GM21619 (cell line): ENCODE measurements around the gene CUX1.
"Not testable (repeated sequence)": the region's sequence is repeated elsewhere in the genome, so short reads cannot be mapped to it uniquely, and the experiment has no call there.

Experiments used
- ATAC-seq: cut with Tn5 transposase; IDR thresholded peaks from one replicate; pipeline ENCODE4 v1.9.1; 2021; ENCODE audit not compliant: unreplicated experiment

Gene CUX1

GRCh38 chr7:101798173-101798572 lies 19.3 kb upstream of the CUX1 start:
- ATAC-seq, result not testable (repeated sequence)

GRCh38 chr7:101803203-101804087 lies 14.0 kb upstream of the CUX1 start:
- no peak for ATAC-seq

GRCh38 chr7:101804088-101804963 lies 13.1 kb upstream of the CUX1 start:
- ATAC-seq, result no peak

- ATAC-seq, result no peak
Measured at GRCh38 chr7:101804967-101805366, 12.5 kb upstream of the CUX1 start.

DNA sequence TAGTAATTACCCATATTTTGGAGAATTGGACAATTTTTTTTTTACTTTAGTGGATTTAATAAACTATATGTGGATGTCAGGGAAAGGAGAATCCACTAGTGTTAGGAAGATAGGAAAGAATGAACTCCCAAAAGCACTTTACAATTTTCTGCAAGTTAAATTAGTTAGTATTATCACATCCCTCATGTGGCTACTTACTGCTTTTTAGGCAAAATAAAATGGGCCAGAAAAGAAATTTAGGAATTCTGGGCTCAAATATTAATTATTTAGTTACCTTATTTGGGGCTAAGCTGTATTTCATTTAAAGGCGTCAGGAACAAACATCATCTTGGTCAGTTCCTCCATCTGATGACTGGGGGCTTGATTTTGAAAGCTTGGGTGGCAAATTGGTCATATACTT lies 4.8 kb upstream of the CUX1 start:
- no peak for ATAC-seq

GRCh38 chr7:101813402-101814019 lies 3.9 kb upstream of the CUX1 start:
- no peak for ATAC-seq

- ATAC-seq, result peak; percentile 31
Measured at GRCh38 chr7:101814081-101814990, 3.1 kb upstream of the CUX1 start.

DNA sequence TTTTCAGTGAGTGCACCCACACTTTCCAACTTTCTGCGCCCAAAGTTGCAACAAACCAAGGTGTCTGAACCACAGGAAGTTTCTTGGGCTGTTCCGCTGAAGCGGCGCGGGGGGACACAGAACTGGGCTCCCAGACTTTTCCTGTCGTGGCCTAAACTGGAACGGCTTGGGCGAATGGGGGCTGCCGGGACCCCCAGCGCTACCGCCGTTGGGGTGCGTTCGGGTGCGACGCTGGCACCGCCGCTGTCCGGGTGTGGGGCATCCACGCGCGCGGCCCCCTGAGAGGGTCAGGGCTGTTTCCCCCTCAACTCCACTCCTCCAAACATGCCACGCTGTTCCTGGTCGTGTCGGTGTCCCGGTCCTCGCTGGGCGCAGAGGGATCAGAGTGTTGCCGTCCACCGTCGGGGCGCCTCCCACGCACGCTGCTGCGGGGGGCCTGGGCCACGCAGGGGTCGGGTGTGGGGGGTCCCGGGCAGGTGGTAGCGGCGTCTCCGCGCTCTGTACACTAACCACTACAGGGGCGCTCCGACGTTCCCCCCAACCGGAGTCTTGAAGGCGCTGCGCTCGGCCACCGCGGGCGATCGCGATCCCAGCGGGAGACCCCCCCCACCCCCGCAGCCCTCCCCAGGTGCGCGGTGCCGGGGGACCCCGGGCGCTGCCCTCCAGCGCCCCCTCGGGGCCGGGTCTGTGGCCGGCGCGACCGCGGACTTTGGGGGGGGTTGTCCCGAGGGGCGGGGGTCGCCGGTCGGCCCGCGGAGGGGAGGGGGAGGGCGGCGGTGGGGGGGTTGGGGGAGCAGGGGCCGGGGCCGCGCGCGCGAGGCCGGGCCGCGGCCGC lies 2.2 kb upstream of the CUX1 start:
- ATAC-seq, result peak; percentile 28

DNA sequence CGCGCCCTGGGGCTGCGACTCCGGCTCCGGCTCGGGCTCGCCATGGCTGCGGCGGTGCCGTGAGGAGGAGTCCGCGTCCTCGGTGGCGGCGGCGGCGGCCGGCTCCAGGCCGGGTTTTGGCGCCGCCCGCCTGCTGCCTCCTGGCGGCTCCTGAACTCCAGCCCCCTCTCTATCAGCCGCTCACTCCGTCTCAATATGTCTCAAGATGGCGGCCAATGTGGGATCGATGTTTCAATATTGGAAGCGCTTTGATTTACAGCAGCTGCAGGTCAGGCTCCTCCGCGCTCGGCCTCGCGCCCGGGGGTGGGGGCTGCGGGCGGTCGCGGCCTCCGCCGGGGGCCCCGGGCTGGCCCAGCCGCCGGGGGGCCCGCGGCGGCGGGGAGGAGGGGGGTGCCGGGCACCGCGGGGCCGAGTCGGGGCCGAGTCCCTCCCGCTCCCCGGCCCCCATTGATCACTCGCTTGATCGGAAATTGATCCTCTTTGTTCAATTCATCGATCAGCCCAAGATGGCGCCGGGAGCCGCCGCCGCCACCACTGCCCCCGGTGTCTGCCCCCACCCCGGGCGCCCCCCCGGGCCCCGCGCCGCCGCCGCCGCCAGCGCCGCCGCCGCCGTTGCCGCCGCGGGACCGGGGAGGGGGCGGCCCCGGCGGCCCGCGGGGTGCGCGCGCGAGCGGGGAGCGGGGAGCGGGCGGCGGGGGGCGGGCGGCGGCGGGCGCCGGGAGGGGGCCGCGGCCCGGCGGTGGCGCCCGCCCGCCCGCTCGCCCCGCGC lies 1.4 kb upstream of the CUX1 start:
- ATAC-seq, result peak; percentile 48

- no peak for ATAC-seq
Measured at GRCh38 chr7:101816595-101817470, 593 bp upstream of the CUX1 start.

DNA sequence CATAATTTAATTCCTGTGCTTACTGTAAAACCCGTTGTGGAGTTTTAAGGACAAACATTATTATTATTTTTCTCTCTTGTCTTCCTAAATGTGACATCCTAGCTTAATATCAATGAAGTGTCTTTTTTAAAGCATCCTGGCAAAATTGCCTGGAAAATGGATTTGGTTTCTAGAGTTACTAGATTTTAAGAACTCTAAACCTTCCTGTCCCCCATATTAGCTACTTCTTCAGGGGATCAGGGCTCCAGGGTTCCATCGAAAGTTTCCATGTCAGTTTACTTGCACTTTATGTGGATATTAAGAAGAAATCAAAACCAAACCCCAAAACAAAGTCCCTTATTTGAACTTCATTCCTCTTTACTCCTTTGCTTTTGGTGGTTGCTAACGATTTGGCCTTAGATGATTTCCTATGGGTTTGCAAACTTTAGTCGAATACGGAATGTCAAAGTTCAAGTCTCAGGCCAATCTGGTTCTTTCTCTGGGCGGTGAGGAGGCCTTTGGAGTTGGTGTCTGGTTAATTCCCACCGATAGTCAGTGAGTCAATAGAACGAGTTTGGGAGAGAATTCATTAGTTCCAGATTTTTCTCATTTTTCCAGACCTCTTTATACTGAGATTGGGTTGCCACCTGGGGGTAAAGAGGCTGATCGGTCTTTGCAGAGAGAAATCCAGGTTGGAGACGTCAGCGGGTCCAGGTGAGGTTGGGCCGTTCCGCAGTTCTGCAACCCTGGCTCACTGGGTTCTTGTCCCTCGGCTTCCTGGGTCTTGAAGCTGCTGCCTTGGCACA lies 1.1 kb downstream of the CUX1 start:
- ATAC-seq, result no peak

- ATAC-seq, result no peak
Measured at GRCh38 chr7:101819183-101819582, 1.8 kb downstream of the CUX1 start.

DNA sequence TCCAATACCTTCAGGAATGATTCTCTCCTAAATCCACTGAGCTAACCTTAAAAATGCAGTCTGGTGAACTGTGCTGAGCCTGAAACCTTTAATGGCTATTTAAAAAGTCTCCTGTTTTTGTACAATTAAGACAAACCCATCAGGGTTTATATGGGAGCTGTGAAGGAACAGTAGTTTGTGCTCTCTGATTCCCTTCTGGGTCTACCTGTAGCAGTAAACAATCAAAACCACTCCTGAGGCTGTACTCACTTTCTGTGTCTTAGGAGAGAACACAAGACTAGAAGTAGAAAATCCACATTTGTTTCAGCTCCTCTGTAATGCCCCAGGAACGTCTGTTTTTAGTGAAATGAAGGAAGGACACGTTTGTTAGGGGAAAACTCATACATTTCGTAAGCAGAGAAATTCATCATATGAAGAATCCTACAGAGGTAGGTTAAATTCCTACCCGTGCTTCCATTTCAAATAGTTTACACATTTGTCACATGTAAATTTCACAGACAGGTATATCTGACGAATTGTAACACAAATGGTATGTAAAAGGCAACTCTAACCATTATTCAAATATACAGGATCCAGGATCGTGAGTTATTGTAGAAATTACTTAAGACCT lies 2.6 kb downstream of the CUX1 start:
- ATAC-seq, result no peak

DNA sequence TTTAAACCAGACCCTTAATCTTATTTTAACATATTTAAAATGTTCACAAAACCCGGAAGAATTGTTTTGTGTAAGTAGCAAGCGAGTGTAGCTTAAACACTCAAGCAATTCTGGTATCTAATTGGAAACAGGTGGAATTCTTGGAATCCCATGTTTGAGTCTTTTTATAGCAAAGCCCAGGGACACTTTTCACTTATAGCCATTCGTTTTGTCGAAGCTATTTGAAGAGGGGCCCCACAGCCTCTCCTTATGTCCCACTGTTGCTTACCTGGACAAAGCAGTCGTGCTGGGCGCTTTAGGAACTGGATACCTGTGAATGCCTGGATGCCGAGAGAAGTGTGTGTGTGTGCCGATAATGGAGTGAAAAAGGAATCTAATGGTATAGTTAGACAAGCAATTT lies 3.3 kb downstream of the CUX1 start:
- no peak for ATAC-seq

DNA sequence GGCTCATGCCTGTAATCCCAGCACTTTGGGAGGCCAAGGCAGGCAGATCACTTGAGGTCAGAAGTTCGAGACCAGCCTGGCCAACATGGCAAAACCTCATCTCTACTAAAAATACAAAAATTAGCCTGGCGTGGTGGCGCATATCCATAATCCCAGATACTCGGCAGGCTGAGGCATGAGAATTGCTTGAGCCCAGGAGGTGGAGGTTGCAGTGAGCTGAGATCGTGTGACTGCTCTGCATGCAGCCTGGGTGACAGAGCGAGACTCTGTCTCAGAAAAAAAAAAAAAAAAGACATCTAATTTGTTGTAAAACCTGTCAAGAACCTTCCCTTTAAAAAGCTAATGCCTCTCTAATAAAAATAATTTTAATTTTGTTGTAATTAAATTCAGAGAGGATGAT lies 5.2 kb downstream of the CUX1 start:
- not testable (repeated sequence) for ATAC-seq

DNA sequence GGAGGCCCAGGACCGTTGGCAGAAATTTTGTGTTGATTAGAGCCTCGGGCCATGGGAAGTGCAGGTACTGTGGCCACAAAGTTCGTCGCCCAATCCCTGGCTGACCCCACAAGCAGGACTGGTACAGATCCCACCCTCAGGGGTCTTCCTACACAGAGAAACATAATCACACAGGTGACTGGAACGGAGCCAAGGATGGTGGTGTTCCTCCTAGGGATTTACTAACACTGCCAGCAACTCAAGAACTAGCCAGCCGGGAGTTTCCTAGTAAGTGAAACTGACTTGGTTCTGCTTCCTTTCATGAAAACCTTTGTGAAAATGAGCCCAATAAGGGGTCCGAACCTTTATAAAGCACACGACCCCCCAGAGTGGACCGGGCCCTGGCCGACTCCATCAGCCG lies 5.7 kb downstream of the CUX1 start:
- no peak for ATAC-seq

DNA sequence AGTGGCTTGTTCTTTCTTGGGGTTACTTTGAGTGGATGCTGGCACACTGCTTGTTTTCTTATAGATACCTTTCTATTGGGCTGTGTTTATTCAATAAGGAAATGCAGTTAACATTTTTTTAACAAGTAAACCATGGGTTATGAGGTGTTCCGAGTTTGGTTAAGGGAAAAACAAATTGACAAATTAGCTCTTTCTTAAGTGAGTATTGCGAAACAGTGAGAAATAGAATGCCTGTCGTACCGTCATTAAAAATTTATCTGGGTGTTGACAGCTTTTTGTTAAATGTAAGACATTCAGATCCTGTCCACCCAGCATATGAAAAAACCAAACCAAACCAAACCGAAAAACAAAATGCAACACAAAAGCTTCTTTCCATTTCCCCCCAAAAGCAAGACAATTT lies 6.2 kb downstream of the CUX1 start:
- ATAC-seq, result no peak
